ENCODE data around the gene RPS26. TPM values are rescaled to one million over a fixed set of nuclear protein-coding genes. Genes with fewer than 3 reads are reported as not detected.
"Not testable (repeated sequence)": the region's sequence is repeated elsewhere in the genome, so short reads cannot be mapped to it uniquely, and the experiment has no call there.

RPS26 gene
- total RNA-seq, 1 experiment from 2014 or later: 70.2 TPM

DNA sequence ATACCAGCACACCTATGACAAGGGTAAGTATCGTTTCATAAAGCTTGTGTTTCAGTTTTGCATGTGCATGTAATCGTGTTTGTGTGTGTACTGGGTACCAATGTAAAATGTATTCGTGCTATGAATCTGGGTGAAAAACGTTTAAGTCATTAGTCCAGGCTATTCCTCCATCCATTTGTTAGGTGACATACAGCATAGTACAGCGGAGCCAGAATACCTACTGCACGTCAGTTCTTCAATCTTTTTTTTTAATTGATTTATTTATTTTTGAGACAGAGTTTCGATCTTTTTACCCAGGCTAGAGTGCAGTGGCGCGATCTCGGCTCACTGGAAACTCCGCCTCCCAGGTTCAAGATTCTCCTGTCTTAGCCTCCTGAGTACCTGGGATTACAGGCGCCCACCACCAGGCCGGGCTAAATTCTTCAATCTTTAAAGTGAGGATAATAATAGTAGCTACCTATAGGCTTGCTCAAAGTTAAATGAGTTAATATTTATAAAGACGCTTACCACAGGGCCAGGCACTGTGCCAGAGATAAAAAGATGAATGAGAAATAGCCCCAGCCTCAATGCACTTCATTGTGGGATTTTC, 661 bp upstream of the RPS26 start:
- CTCF ChIA-PET: interaction anchor here (0.8 to 1.8 kb wide), 2 partner anchors 11 to 45 kb away, joined by 7 to 13 read pairs; partner anchors contain the start of gene SUOX

DNA sequence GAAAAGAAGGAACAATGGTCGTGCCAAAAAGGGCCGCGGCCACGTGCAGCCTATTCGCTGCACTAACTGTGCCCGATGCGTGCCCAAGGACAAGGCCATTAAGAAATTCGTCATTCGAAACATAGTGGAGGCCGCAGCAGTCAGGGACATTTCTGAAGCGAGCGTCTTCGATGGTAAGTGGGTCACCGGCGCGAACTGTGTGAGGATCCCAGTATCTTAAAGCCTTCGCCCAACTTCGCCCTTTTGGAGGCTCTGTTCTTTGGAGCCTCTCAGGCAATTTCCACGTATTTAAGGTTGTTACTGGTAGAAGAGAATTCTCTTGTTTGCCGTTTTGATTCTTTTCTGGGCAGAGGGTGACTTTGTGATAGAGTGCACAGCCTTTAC, 704 bp downstream of the RPS26 start:
- ATAC-seq: not testable (repeated sequence)
- TSS peak; percentile 83 for BruUV-seq (replicated peaks)
- peak overlapping the region; percentile 90 to 99 for H3K4me3 ChIP-seq (replicated peaks in 1 of 2; ENCODE audit: low read depth in 1 of 2, low read length in 2 of 2)

More for the DNA sequence above, 661 bp upstream of the RPS26 start:
- H3K9me2 ChIP-seq (ENCODE audit: insufficient read depth): no peaks in the 10 kb centered on the region
- peaks cover 14% of the 10 kb centered on the region; the same call in 1 of the 2 replicates for H4K20me1 ChIP-seq (ENCODE audit: insufficient read depth)
- ATAC-seq (peak; percentile 59), DNase-seq (ENCODE audit: low read depth, low spot score) (no peak)
- peak overlapping the region; percentile 81 for H3K4me2 ChIP-seq (ENCODE audit: low read length)
- peaks cover 16 to 31% of the 10 kb centered on the region in 2 experiments for H3K4me1 ChIP-seq (ENCODE audit: control insufficient read depth in 1 of 2, insufficient read depth in 2 of 2, low read length in 2 of 2)
- ChIA-PET POLR2A (interaction anchor here (0.8 to 1.5 kb wide), 2 partner anchors 45 to 67 kb away, joined by 3 to 4 read pairs; partner anchors contain the start of gene RAB5B), RAD21 (ENCODE audit: low non-redundant PET in 1 of 2, low total read pairs in 2 of 2, uncharacterized antibody in 2 of 2, unreplicated experiment in 2 of 2) (interaction anchor here in 1 of 2 experiments (1.6 kb wide), 1 partner anchor 45 kb away, joined by 3 read pairs; no protein-coding TSS in a partner anchor)
- peak overlapping the region; percentile 57 for H3K9ac ChIP-seq (ENCODE audit: low read length)
- H3K9me3 ChIP-seq (ENCODE audit: control insufficient read depth in 1 of 2, insufficient read depth in 1 of 2, low read depth in 1 of 2, low read length in 2 of 2): no peaks in the 10 kb centered on the region
- peaks cover 23% of the 10 kb centered on the region for H3K79me2 ChIP-seq (ENCODE audit: insufficient read depth, low read length)
- TSS peak; percentile 92 for BruUV-seq (replicated peaks)
- TF ChIP-seq, protein P1, sequence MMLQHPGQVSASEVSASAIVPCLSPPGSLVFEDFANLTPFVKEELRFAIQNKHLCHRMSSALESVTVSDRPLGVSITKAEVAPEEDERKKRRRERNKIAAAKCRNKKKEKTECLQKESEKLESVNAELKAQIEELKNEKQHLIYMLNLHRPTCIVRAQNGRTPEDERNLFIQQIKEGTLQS (IDR thresholded peaks at IDR 0.05): no peak
- TF ChIP-seq ZNF274 (IDR thresholded peaks at IDR 0.05; ENCODE audit: low read depth, low read length) (no peak), POLR2A (IDR thresholded peaks at IDR 0.05; ENCODE audit: borderline replicate concordance, extremely low read depth, insufficient read depth, insufficient read length) (peak; percentile 23)
- H3K4me3 ChIP-seq (replicated peaks in 1 of 2; ENCODE audit: low read depth in 1 of 2, low read length in 2 of 2): peak overlapping the region; percentile 50 to 99
- no peak overlapping the region for H2AFZ ChIP-seq (ENCODE audit: low read depth, low read length, poor library complexity, severe bottlenecking)
- H3K27ac ChIP-seq (ENCODE audit: low read depth, low read length): peak overlapping the region; percentile 90
- intact Hi-C loops (cut with micrococcal nuclease): loop anchor here (1.0 to 5.0 kb wide), 4 partner anchors 45 to 302 kb away; partner anchors contain the start of genes DGKA and SARNP
- H3K36me3 ChIP-seq (ENCODE audit: control insufficient read depth in 1 of 2, insufficient read depth in 2 of 2, low read length in 2 of 2): peaks cover 14 to 31% of the 10 kb centered on the region in 2 experiments; a peak in 3 of 4 replicates
- H3K27me3 ChIP-seq (ENCODE audit: insufficient read depth, low read length): no peaks in the 10 kb centered on the region

More for the DNA sequence above, 704 bp downstream of the RPS26 start:
- Histone ChIP-seq H3K27ac (ENCODE audit: low read depth, low read length) (peak overlapping the region; percentile 86), H4K20me1 (ENCODE audit: insufficient read depth) (peaks cover 14% of the 10 kb centered on the region; the same call in 1 of the 2 replicates), H3K36me3 (ENCODE audit: control insufficient read depth in 1 of 2, insufficient read depth in 2 of 2, low read length in 2 of 2) (peaks cover 14 to 31% of the 10 kb centered on the region in 2 experiments; a peak in 3 of 4 replicates), H3K4me2 (ENCODE audit: low read length) (peak overlapping the region; percentile 92), H3K9ac (ENCODE audit: low read length) (peak overlapping the region; percentile 79), H3K79me2 (ENCODE audit: insufficient read depth, low read length) (peaks cover 23% of the 10 kb centered on the region), H3K4me1 (ENCODE audit: control insufficient read depth in 1 of 2, insufficient read depth in 2 of 2, low read length in 2 of 2) (peaks cover 16 to 44% of the 10 kb centered on the region in 2 experiments)
- H3K9me3 ChIP-seq (ENCODE audit: control insufficient read depth in 1 of 2, insufficient read depth in 1 of 2, low read depth in 1 of 2, low read length in 2 of 2); RAD21 ChIA-PET (ENCODE audit: low non-redundant PET in 1 of 2, low total read pairs in 2 of 2, uncharacterized antibody in 2 of 2, unreplicated experiment in 2 of 2); CTCF ChIA-PET; H2AFZ ChIP-seq (ENCODE audit: low read depth, low read length, poor library complexity, severe bottlenecking); POLR2A ChIA-PET; H3K9me2 ChIP-seq (ENCODE audit: insufficient read depth); DNase-seq (ENCODE audit: low read depth, low spot score); H3K27me3 ChIP-seq (ENCODE audit: insufficient read depth, low read length): not testable (repeated sequence)
- TF ChIP-seq ZFX (IDR thresholded peaks at IDR 0.05): peak; percentile 15; the same call in 1 of the 2 replicates
- intact Hi-C loops (cut with micrococcal nuclease): loop anchor here (5.0 kb wide), 1 partner anchor 110 kb away; the partner anchor contains the start of gene DGKA

Data from HCT116 (cell line).